HUES48 (cell line): ENCODE measurements around the gene GRIK1.

Experiments used
- H3K27ac ChIP-seq: one replicate; pipeline ENCODE4 v1.7.0; 2013; ENCODE audit warnings: low read depth, low read length, inconsistent platforms
- H3K27me3 ChIP-seq: 2 replicates; pipeline ENCODE4 v1.6.1; 2013; ENCODE audit warnings: mild to moderate bottlenecking, low read length; ENCODE audit not compliant: control insufficient read depth, insufficient read depth
- H3K36me3 ChIP-seq: 2 replicates; pipeline ENCODE4 v1.6.1; 2013; ENCODE audit warnings: low read length; ENCODE audit not compliant: control insufficient read depth, insufficient read depth
- H3K4me1 ChIP-seq: 2 replicates; pipeline ENCODE4 v1.6.1; 2013; ENCODE audit warnings: mild to moderate bottlenecking, low read length; ENCODE audit not compliant: control insufficient read depth, insufficient read depth
- H3K4me3 ChIP-seq: 2 replicates; pipeline ENCODE4 v1.5.1; 2013; ENCODE audit warnings: mild to moderate bottlenecking, low read depth, low read length
- H3K9ac ChIP-seq: 2 replicates; pipeline ENCODE4 v1.6.1; 2013; ENCODE audit warnings: mild to moderate bottlenecking, low read depth, low read length, moderate library complexity
- H3K9me3 ChIP-seq: 2 replicates; pipeline ENCODE4 v1.6.1; 2013; ENCODE audit warnings: low read length; ENCODE audit not compliant: control insufficient read depth, insufficient read depth

Gene GRIK1

GRCh38 chr21:29580732-29581285 is 359.0 kb downstream of the GRIK1 start:
- Histone ChIP-seq H3K9ac (no peak overlapping the region), H3K27ac (no peak overlapping the region), H3K4me1 (no peaks in the 10 kb centered on the region), H3K27me3 (no peaks in the 10 kb centered on the region), H3K9me3 (no peaks in the 10 kb centered on the region), H3K4me3 (no peak overlapping the region), H3K36me3 (no peaks in the 10 kb centered on the region)

GRCh38 chr21:29578306-29578705 is 361.5 kb downstream of the GRIK1 start:
- H3K36me3 ChIP-seq: no peaks in the 10 kb centered on the region
- no peak overlapping the region for H3K9ac ChIP-seq

GRCh38 chr21:29571949-29572348 is 367.8 kb downstream of the GRIK1 start:
- H3K9me3 ChIP-seq: no peaks in the 10 kb centered on the region
- H3K27ac ChIP-seq: no peak overlapping the region

More at GRCh38 chr21:29578306-29578705, 361.5 kb downstream of the GRIK1 start:
- Histone ChIP-seq H3K4me1 (no peaks in the 10 kb centered on the region), H3K27ac (no peak overlapping the region), H3K9me3 (no peaks in the 10 kb centered on the region), H3K4me3 (no peak overlapping the region), H3K27me3 (no peaks in the 10 kb centered on the region)

GRCh38 chr21:29568020-29568697 is 371.6 kb downstream of the GRIK1 start:
- H3K4me3 ChIP-seq: no peak overlapping the region
- no peaks in the 10 kb centered on the region for H3K27me3 ChIP-seq
- no peaks in the 10 kb centered on the region for H3K36me3 ChIP-seq
- no peaks in the 10 kb centered on the region for H3K9me3 ChIP-seq
- H3K27ac ChIP-seq: no peak overlapping the region
- H3K4me1 ChIP-seq: no peaks in the 10 kb centered on the region
- no peak overlapping the region for H3K9ac ChIP-seq

More at GRCh38 chr21:29571949-29572348, 367.8 kb downstream of the GRIK1 start:
- H3K4me3 ChIP-seq: no peak overlapping the region
- H3K9ac ChIP-seq: no peak overlapping the region
- no peaks in the 10 kb centered on the region for H3K36me3 ChIP-seq
- no peaks in the 10 kb centered on the region for H3K27me3 ChIP-seq
- no peaks in the 10 kb centered on the region for H3K4me1 ChIP-seq

- no peaks in the 10 kb centered on the region for H3K36me3 ChIP-seq
- no peak overlapping the region for H3K4me3 ChIP-seq
- no peak overlapping the region for H3K27ac ChIP-seq
- no peaks in the 10 kb centered on the region for H3K4me1 ChIP-seq
- no peaks in the 10 kb centered on the region for H3K27me3 ChIP-seq
- H3K9ac ChIP-seq: no peak overlapping the region
- no peaks in the 10 kb centered on the region for H3K9me3 ChIP-seq
Observed at GRCh38 chr21:29557931-29558725, 381.7 kb downstream of the GRIK1 start.

- no peak overlapping the region for H3K27ac ChIP-seq
- no peak overlapping the region for H3K4me3 ChIP-seq
- H3K9me3 ChIP-seq: no peaks in the 10 kb centered on the region
- H3K27me3 ChIP-seq: no peaks in the 10 kb centered on the region
- no peaks in the 10 kb centered on the region for H3K4me1 ChIP-seq
- no peak overlapping the region for H3K9ac ChIP-seq
- no peaks in the 10 kb centered on the region for H3K36me3 ChIP-seq
Observed at GRCh38 chr21:29557200-29557599, 382.6 kb downstream of the GRIK1 start.

GRCh38 chr21:29555601-29556000 is 384.2 kb downstream of the GRIK1 start:
- no peaks in the 10 kb centered on the region for H3K27me3 ChIP-seq

GRCh38 chr21:29550205-29550604 is 389.6 kb downstream of the GRIK1 start:
- Histone ChIP-seq H3K27ac (no peak overlapping the region), H3K4me1 (no peaks in the 10 kb centered on the region), H3K9me3 (no peaks in the 10 kb centered on the region), H3K4me3 (no peak overlapping the region), H3K9ac (no peak overlapping the region), H3K27me3 (no peaks in the 10 kb centered on the region), H3K36me3 (no peaks in the 10 kb centered on the region)

More at GRCh38 chr21:29555601-29556000, 384.2 kb downstream of the GRIK1 start:
- Histone ChIP-seq H3K27ac (no peak overlapping the region), H3K36me3 (no peaks in the 10 kb centered on the region), H3K9ac (no peak overlapping the region), H3K9me3 (no peaks in the 10 kb centered on the region), H3K4me1 (no peaks in the 10 kb centered on the region), H3K4me3 (no peak overlapping the region)

GRCh38 chr21:29549614-29550013 is 390.2 kb downstream of the GRIK1 start:
- H3K4me3 ChIP-seq: no peak overlapping the region
- H3K27ac ChIP-seq: no peak overlapping the region
- H3K36me3 ChIP-seq: no peaks in the 10 kb centered on the region
- H3K4me1 ChIP-seq: no peaks in the 10 kb centered on the region
- no peaks in the 10 kb centered on the region for H3K9me3 ChIP-seq
- no peak overlapping the region for H3K9ac ChIP-seq
- no peaks in the 10 kb centered on the region for H3K27me3 ChIP-seq

- Histone ChIP-seq H3K4me3 (no peak overlapping the region), H3K27ac (no peak overlapping the region), H3K9me3 (no peaks in the 10 kb centered on the region), H3K36me3 (no peaks in the 10 kb centered on the region), H3K9ac (no peak overlapping the region), H3K4me1 (no peaks in the 10 kb centered on the region), H3K27me3 (no peaks in the 10 kb centered on the region)
Observed at GRCh38 chr21:29547998-29548397, 391.8 kb downstream of the GRIK1 start.

GRCh38 chr21:29546071-29546470 is 393.7 kb downstream of the GRIK1 start:
- H3K9me3 ChIP-seq: no peaks in the 10 kb centered on the region
- no peaks in the 10 kb centered on the region for H3K4me1 ChIP-seq
- H3K4me3 ChIP-seq: no peak overlapping the region
- no peaks in the 10 kb centered on the region for H3K27me3 ChIP-seq
- H3K27ac ChIP-seq: no peak overlapping the region
- no peaks in the 10 kb centered on the region for H3K36me3 ChIP-seq
- H3K9ac ChIP-seq: no peak overlapping the region
